ENCODE results near the gene LMCD1. TPM values are rescaled to one million over a fixed set of nuclear protein-coding genes. Genes with fewer than 3 reads are reported as not detected.

The LMCD1 gene
- total RNA-seq, 5 donors from 2014 or later (not counting 1 experiment from before 2014, with no cell fraction given), result 0.61 to 1.5 (median 0.63) TPM

GRCh38 chr3:8540456-8540855 is 38.8 kb downstream of the LMCD1 start:
- no peak for DNase-seq
- no peaks in the 10 kb centered on the region for H3K36me3 ChIP-seq (ENCODE audit: control insufficient read depth in 2 of 2, extremely low read depth in 1 of 2, insufficient read depth in 1 of 2, low read length in 1 of 2)
- Mint-ChIP-seq H3K36me3 (no peaks in the 10 kb centered on the region), H3K4me3 (no peak overlapping the region), H3K27ac (no peak overlapping the region), H3K4me1 (no peaks in the 10 kb centered on the region), H3K9me3 (no peaks in the 10 kb centered on the region), H3K27me3 (no peaks in the 10 kb centered on the region)
- no peak overlapping the region for H3K27ac ChIP-seq (ENCODE audit: low read length)
- POLR2A ChIA-PET, result no interaction called here
- no peaks in the 10 kb centered on the region for H3K27me3 ChIP-seq (replicated peaks in 1 of 2; ENCODE audit: control insufficient read depth in 2 of 2, extremely low read depth in 1 of 2, insufficient read depth in 2 of 2, low read length in 1 of 2)
- CTCF ChIA-PET, result no interaction called here
- ATAC-seq (replicated peaks in 1 of 4), result no peak
- H3K4me1 ChIP-seq (ENCODE audit: control insufficient read depth in 1 of 2, extremely low read depth in 1 of 2, insufficient read depth in 2 of 2, low read length in 2 of 2), result no peaks in the 10 kb centered on the region
- 100% methylated on average over 2 of the region's 6 CpGs for WGBS (ENCODE audit: insufficient coverage)
- H3K9me3 ChIP-seq, result no peaks in the 10 kb centered on the region
- no peak overlapping the region for H3K4me3 ChIP-seq (ENCODE audit: control insufficient read depth in 1 of 2, extremely low read depth in 1 of 2, low read length in 1 of 2)

GRCh38 chr3:8541486-8541885 is 39.9 kb downstream of the LMCD1 start:
- H3K4me3 ChIP-seq (ENCODE audit: control insufficient read depth in 1 of 2, extremely low read depth in 1 of 2, low read length in 1 of 2), result no peak overlapping the region
- H3K27ac ChIP-seq (ENCODE audit: low read length), result no peak overlapping the region
- H3K4me1 ChIP-seq (ENCODE audit: control insufficient read depth in 1 of 2, extremely low read depth in 1 of 2, insufficient read depth in 2 of 2, low read length in 2 of 2), result no peaks in the 10 kb centered on the region
- H3K9me3 Mint-ChIP-seq, result no peaks in the 10 kb centered on the region
- H3K9me3 ChIP-seq, result no peaks in the 10 kb centered on the region
- WGBS (ENCODE audit: insufficient coverage), result 85% methylated on average over 8 of the region's 9 CpGs
- no peaks in the 10 kb centered on the region for H3K27me3 Mint-ChIP-seq
- DNase-seq, result no peak
- ATAC-seq (replicated peaks in 1 of 4), result no peak
- H3K27ac Mint-ChIP-seq, result no peak overlapping the region
- no peak overlapping the region for H3K4me3 Mint-ChIP-seq
- no peaks in the 10 kb centered on the region for H3K36me3 Mint-ChIP-seq
- POLR2A ChIA-PET, result interaction anchor here in 1 of 2 donors (0.6 kb wide), 1 partner anchor 20 kb away, joined by 3 read pairs; no protein-coding TSS in a partner anchor
- CTCF ChIA-PET, result interaction anchor here in 1 of 2 donors (0.6 kb wide), 1 partner anchor 11 kb away, joined by 5 read pairs; no protein-coding TSS in a partner anchor
- H3K27me3 ChIP-seq (replicated peaks in 1 of 2; ENCODE audit: control insufficient read depth in 2 of 2, extremely low read depth in 1 of 2, insufficient read depth in 2 of 2, low read length in 1 of 2), result no peaks in the 10 kb centered on the region
- no peaks in the 10 kb centered on the region for H3K36me3 ChIP-seq (ENCODE audit: control insufficient read depth in 2 of 2, extremely low read depth in 1 of 2, insufficient read depth in 1 of 2, low read length in 1 of 2)
- no peaks in the 10 kb centered on the region for H3K4me1 Mint-ChIP-seq

DNA sequence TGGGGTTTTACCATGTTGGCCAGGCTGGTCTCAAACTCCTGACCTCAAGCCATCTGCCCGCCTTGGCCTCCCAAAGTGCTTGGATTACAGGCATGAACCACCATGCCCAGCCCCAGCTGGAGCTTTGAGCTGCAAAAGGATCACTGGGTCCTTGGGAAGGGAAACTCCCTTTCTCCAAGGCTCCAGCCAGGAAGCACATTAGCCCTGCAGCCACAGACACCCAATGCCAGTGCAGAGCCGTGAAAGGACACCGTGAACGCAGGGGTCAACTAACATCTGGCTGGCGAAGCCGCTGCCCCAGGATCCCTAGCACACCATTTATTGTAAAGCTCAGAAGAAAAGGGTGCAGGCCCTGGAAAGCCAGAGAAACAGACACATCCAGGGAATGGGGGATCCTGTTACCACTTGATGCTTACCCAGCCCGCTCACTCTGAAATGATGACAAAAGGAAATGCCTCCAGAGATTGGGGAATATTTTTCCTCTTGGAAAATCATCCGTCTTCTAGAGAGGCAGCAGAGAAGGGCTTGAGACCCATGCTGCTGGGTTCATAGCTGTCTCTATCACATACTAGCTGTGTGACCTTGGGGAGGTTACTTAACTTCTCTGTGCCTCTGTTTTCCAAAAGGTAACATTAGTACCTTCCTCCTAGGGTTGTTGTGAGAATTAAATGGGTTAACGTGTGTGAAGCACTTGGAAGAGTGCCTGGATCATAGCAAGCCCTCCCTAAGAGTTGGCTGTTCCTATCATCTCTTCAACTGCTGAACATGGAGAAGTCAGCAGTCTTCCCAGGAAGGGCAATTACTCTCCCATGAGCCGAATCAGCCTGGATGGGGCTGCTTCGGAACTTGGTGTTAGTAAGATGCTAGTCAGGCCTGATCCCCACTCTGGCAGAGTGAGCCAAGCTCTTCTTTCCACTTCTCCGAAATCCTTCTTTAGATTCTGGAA is 40.8 kb downstream of the LMCD1 start:
- H3K36me3 ChIP-seq (ENCODE audit: control insufficient read depth in 2 of 2, extremely low read depth in 1 of 2, insufficient read depth in 1 of 2, low read length in 1 of 2), result no peaks in the 10 kb centered on the region
- no peaks in the 10 kb centered on the region for H3K36me3 Mint-ChIP-seq
- no peaks in the 10 kb centered on the region for H3K27me3 ChIP-seq (replicated peaks in 1 of 2; ENCODE audit: control insufficient read depth in 2 of 2, extremely low read depth in 1 of 2, insufficient read depth in 2 of 2, low read length in 1 of 2)
- no peak for ATAC-seq (replicated peaks in 1 of 4)
- H3K9me3 Mint-ChIP-seq, result no peaks in the 10 kb centered on the region
- POLR2A ChIA-PET, result no interaction called here
- H3K9me3 ChIP-seq, result no peaks in the 10 kb centered on the region
- H3K4me3 ChIP-seq (ENCODE audit: control insufficient read depth in 1 of 2, extremely low read depth in 1 of 2, low read length in 1 of 2), result no peak overlapping the region
- CTCF ChIA-PET, result no interaction called here
- no peak overlapping the region for H3K27ac ChIP-seq (ENCODE audit: low read length)
- no peak overlapping the region for H3K27ac Mint-ChIP-seq
- no peaks in the 10 kb centered on the region for H3K4me1 Mint-ChIP-seq
- WGBS (ENCODE audit: insufficient coverage), result 94% methylated on average over 8 of the region's 12 CpGs
- no peak overlapping the region for H3K4me3 Mint-ChIP-seq
- DNase-seq, result no peak
- no peaks in the 10 kb centered on the region for H3K27me3 Mint-ChIP-seq
- no peaks in the 10 kb centered on the region for H3K4me1 ChIP-seq (ENCODE audit: control insufficient read depth in 1 of 2, extremely low read depth in 1 of 2, insufficient read depth in 2 of 2, low read length in 2 of 2)

DNA sequence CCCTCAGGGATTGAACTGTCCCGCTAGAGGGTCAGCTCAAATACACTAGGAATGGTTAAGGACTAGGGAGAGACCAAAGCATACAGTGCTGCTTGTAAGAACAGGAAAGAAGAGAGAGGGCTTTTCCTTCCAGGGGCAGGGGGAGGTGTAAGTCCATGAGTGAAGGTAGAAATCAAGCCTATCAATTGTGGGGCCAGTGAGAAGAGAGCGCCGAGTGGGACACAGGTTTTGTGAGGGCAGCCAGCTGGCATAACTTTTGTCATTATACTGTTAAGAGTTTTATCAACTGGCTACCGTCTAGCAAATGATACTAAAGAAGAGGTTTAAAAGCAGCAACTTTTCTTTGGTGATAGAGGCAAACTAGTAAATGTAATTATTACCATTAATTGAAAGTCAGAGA is 45.0 kb downstream of the LMCD1 start:
- POLR2A ChIA-PET, result no interaction called here
- Mint-ChIP-seq H3K4me1 (no peaks in the 10 kb centered on the region), H3K27ac (no peak overlapping the region), H3K27me3 (no peaks in the 10 kb centered on the region), H3K4me3 (no peak overlapping the region), H3K9me3 (no peaks in the 10 kb centered on the region), H3K36me3 (no peaks in the 10 kb centered on the region)
- WGBS (ENCODE audit: insufficient coverage), result 71% methylated on average over 1 of the region's 4 CpGs
- DNase-seq (no peak), ATAC-seq (replicated peaks in 1 of 4) (peak in 1 of 4 experiments; percentile 33)
- CTCF ChIA-PET, result no interaction called here
- Histone ChIP-seq H3K4me3 (ENCODE audit: control insufficient read depth in 1 of 2, extremely low read depth in 1 of 2, low read length in 1 of 2) (no peak overlapping the region), H3K9me3 (no peaks in the 10 kb centered on the region), H3K27ac (ENCODE audit: low read length) (no peak overlapping the region), H3K4me1 (ENCODE audit: control insufficient read depth in 1 of 2, extremely low read depth in 1 of 2, insufficient read depth in 2 of 2, low read length in 2 of 2) (no peaks in the 10 kb centered on the region), H3K36me3 (ENCODE audit: control insufficient read depth in 2 of 2, extremely low read depth in 1 of 2, insufficient read depth in 1 of 2, low read length in 1 of 2) (no peaks in the 10 kb centered on the region), H3K27me3 (replicated peaks in 1 of 2; ENCODE audit: control insufficient read depth in 2 of 2, extremely low read depth in 1 of 2, insufficient read depth in 2 of 2, low read length in 1 of 2) (no peaks in the 10 kb centered on the region)

DNA sequence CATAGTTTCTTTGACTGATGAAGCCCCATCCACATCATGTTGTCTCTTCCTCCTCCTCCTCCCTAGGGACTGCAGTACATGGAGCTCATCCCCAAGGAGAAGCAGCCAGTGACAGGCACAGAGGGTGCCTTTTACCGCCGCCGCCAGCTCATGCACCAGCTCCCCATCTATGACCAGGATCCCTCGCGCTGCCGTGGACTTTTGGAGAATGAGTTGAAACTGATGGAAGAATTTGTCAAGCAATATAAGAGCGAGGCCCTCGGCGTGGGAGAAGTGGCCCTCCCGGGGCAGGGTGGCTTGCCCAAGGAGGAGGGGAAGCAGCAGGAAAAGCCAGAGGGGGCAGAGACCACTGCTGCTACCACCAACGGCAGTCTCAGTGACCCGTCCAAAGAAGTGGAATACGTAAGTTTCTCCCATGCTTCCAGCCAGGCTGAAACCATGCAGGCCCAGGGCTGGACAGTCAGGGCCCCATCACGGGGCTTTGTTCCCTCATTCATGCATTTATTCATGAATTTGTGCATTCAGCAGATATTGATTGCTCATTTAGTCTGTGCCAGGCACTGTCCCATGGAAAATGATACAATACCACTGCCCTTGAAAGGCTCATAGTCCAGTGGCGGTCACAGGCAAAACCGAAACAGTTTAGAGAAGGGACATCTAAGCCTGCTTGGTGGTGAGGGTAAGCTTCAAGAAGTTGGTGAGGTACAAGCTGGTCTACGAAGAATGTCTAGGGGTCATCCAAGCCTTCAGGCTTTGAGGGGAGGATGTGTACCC is 47.1 kb downstream of the LMCD1 start:
- H3K4me1 Mint-ChIP-seq, result no peaks in the 10 kb centered on the region
- Histone ChIP-seq H3K4me1 (ENCODE audit: control insufficient read depth in 1 of 2, extremely low read depth in 1 of 2, insufficient read depth in 2 of 2, low read length in 2 of 2) (no peaks in the 10 kb centered on the region), H3K27ac (ENCODE audit: low read length) (no peak overlapping the region), H3K9me3 (no peaks in the 10 kb centered on the region), H3K36me3 (ENCODE audit: control insufficient read depth in 2 of 2, extremely low read depth in 1 of 2, insufficient read depth in 1 of 2, low read length in 1 of 2) (no peaks in the 10 kb centered on the region), H3K27me3 (replicated peaks in 1 of 2; ENCODE audit: control insufficient read depth in 2 of 2, extremely low read depth in 1 of 2, insufficient read depth in 2 of 2, low read length in 1 of 2) (no peaks in the 10 kb centered on the region), H3K4me3 (ENCODE audit: control insufficient read depth in 1 of 2, extremely low read depth in 1 of 2, low read length in 1 of 2) (no peak overlapping the region)
- H3K36me3 Mint-ChIP-seq, result no peaks in the 10 kb centered on the region
- H3K27ac Mint-ChIP-seq, result no peak overlapping the region
- ATAC-seq (replicated peaks in 1 of 4), result no peak
- no peak for DNase-seq
- ChIA-PET CTCF (no interaction called here), POLR2A (no interaction called here)
- 90% methylated on average over 11 of the region's 17 CpGs for WGBS (ENCODE audit: insufficient coverage)
- H3K27me3 Mint-ChIP-seq, result no peaks in the 10 kb centered on the region
- no peaks in the 10 kb centered on the region for H3K9me3 Mint-ChIP-seq
- H3K4me3 Mint-ChIP-seq, result no peak overlapping the region

DNA sequence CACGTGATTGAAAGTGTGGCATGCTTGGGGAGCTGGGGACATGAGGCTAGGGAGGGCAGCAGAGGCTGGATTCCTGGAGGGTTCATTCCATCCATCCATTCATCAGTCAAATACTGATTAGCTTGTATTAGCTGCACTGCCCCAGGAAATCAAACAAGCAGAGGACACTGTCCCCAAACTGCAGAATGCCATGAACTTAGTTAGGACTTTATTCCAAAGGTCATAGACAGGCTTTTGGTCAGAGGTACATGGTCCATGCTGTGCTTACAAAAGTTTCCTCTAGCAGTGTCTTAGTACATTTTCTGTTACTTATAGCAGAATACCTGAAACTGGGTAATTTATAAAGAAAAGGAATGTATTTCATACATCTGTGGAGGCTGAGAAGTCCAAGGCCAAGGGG is 47.7 kb downstream of the LMCD1 start:
- ChIA-PET POLR2A (no interaction called here), CTCF (no interaction called here)
- no peak overlapping the region for H3K27ac Mint-ChIP-seq
- Histone ChIP-seq H3K4me1 (ENCODE audit: control insufficient read depth in 1 of 2, extremely low read depth in 1 of 2, insufficient read depth in 2 of 2, low read length in 2 of 2) (no peaks in the 10 kb centered on the region), H3K4me3 (ENCODE audit: control insufficient read depth in 1 of 2, extremely low read depth in 1 of 2, low read length in 1 of 2) (no peak overlapping the region), H3K36me3 (ENCODE audit: control insufficient read depth in 2 of 2, extremely low read depth in 1 of 2, insufficient read depth in 1 of 2, low read length in 1 of 2) (no peaks in the 10 kb centered on the region), H3K27ac (ENCODE audit: low read length) (no peak overlapping the region), H3K27me3 (replicated peaks in 1 of 2; ENCODE audit: control insufficient read depth in 2 of 2, extremely low read depth in 1 of 2, insufficient read depth in 2 of 2, low read length in 1 of 2) (no peaks in the 10 kb centered on the region), H3K9me3 (no peaks in the 10 kb centered on the region)
- no CpG with 5 or more reads among the region's 1 CpG for WGBS (ENCODE audit: insufficient coverage)
- DNase-seq, result no peak
- H3K36me3 Mint-ChIP-seq, result no peaks in the 10 kb centered on the region
- no peak for ATAC-seq (replicated peaks in 1 of 4)
- no peak overlapping the region for H3K4me3 Mint-ChIP-seq
- H3K27me3 Mint-ChIP-seq, result no peaks in the 10 kb centered on the region
- H3K4me1 Mint-ChIP-seq, result no peaks in the 10 kb centered on the region
- H3K9me3 Mint-ChIP-seq, result no peaks in the 10 kb centered on the region
